Measurements from ENCODE around the gene MED13L.

DNA sequence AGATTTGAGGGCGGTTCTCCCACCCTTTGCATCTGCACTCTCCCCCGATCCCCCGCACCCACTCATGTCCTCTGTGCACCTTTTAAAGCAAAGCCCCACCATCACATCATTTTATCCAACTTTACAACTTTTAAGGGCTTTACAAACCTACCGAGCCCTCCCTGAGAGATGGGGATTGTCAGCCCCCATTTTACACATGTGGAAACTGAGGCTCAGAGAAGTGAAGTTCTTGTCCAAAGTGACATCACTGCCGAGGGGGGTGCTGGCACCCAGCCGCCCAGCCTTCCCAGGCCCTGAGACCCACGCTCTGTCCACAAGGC, 334.2 kb downstream of the MED13L start:
- TF ChIP-seq CTCF (IDR thresholded peaks at IDR 0.05; ENCODE audit: low read depth, low read length, missing input control) = no peak
- TF ChIP-seq ATF3 (IDR thresholded peaks at IDR 0.05) = no peak
- TF ChIP-seq JUND (IDR thresholded peaks at IDR 0.05) = no peak
- TF ChIP-seq FOXA2 (IDR thresholded peaks at IDR 0.05) = no peak
- TF ChIP-seq TAF1 (conservative IDR thresholded peaks at IDR 0.05) = no peak
- no peak for TF ChIP-seq NR2F2 (IDR thresholded peaks at IDR 0.05)
